ENCODE results near the gene HAUS5. TPM values are rescaled to one million over a fixed set of nuclear protein-coding genes. Genes with fewer than 3 reads are reported as not detected.

The HAUS5 gene
- total RNA-seq, 1 donor from 2014 or later, result 5.3 TPM

GRCh38 chr19:35566738-35567137 lies 45.8 kb upstream of the HAUS5 start:
- Histone ChIP-seq H2AFZ (ENCODE audit: low read depth, low read length) (no peak overlapping the region), H4K20me1 (ENCODE audit: insufficient read depth, low read length) (no peaks in the 10 kb centered on the region), H3K9me3 (ENCODE audit: insufficient read depth, low read depth, low read length) (no peaks in the 10 kb centered on the region), H3K4me1 (ENCODE audit: insufficient read depth, low read length) (no peaks in the 10 kb centered on the region), H3K36me3 (ENCODE audit: insufficient read depth, low read length) (no peaks in the 10 kb centered on the region), H3K9ac (ENCODE audit: low read length) (no peak overlapping the region), H3K27me3 (ENCODE audit: insufficient read depth, low read length) (no peaks in the 10 kb centered on the region), H3K27ac (ENCODE audit: low read depth, low read length) (no peak overlapping the region), H3K4me3 (ENCODE audit: insufficient read depth, low read depth, low read length) (no peak overlapping the region), H3K4me2 (ENCODE audit: low read length) (no peak overlapping the region), H3K79me2 (ENCODE audit: insufficient read depth, low read length) (no peaks in the 10 kb centered on the region)
- Mint-ChIP-seq H3K4me1 (ENCODE audit: low read depth, unreplicated experiment) (no peaks in the 10 kb centered on the region), H3K27ac (ENCODE audit: unreplicated experiment) (no peak overlapping the region), H3K9me3 (ENCODE audit: unreplicated experiment) (no peaks in the 10 kb centered on the region), H3K36me3 (ENCODE audit: low read depth, unreplicated experiment) (no peaks in the 10 kb centered on the region), H3K27me3 (ENCODE audit: low read depth, unreplicated experiment) (peaks cover 37% of the 10 kb centered on the region), H3K4me3 (ENCODE audit: unreplicated experiment) (no peak overlapping the region)
- DNase-seq (ENCODE audit: low read depth) (no peak), FAIRE-seq (no peak)
- no peak for TF ChIP-seq CTCF (IDR thresholded peaks at IDR 0.05; ENCODE audit: insufficient read depth, low read depth, low read length)

GRCh38 chr19:35569281-35569781 lies 43.2 kb upstream of the HAUS5 start:
- no peak for FAIRE-seq
- no peak overlapping the region for H3K4me3 Mint-ChIP-seq (ENCODE audit: unreplicated experiment)
- no peak overlapping the region for H3K27ac Mint-ChIP-seq (ENCODE audit: unreplicated experiment)
- Histone ChIP-seq H3K9ac (ENCODE audit: low read length) (no peak overlapping the region), H3K4me3 (ENCODE audit: insufficient read depth, low read depth, low read length) (no peak overlapping the region), H4K20me1 (ENCODE audit: insufficient read depth, low read length) (no peaks in the 10 kb centered on the region), H3K9me3 (ENCODE audit: insufficient read depth, low read depth, low read length) (no peaks in the 10 kb centered on the region), H3K36me3 (ENCODE audit: insufficient read depth, low read length) (no peaks in the 10 kb centered on the region), H2AFZ (ENCODE audit: low read depth, low read length) (no peak overlapping the region), H3K27ac (ENCODE audit: low read depth, low read length) (no peak overlapping the region), H3K79me2 (ENCODE audit: insufficient read depth, low read length) (no peaks in the 10 kb centered on the region), H3K27me3 (ENCODE audit: insufficient read depth, low read length) (no peaks in the 10 kb centered on the region), H3K4me2 (ENCODE audit: low read length) (no peak overlapping the region), H3K4me1 (ENCODE audit: insufficient read depth, low read length) (no peaks in the 10 kb centered on the region)
- peaks cover 3% of the 10 kb centered on the region for H3K9me3 Mint-ChIP-seq (ENCODE audit: unreplicated experiment)
- H3K27me3 Mint-ChIP-seq (ENCODE audit: low read depth, unreplicated experiment), result peaks cover 44% of the 10 kb centered on the region
- no peak for DNase-seq (ENCODE audit: low read depth)
- H3K4me1 Mint-ChIP-seq (ENCODE audit: low read depth, unreplicated experiment), result no peaks in the 10 kb centered on the region
- TF ChIP-seq CTCF (IDR thresholded peaks at IDR 0.05; ENCODE audit: insufficient read depth, low read depth, low read length), result no peak
- TF ChIP-seq EZH2 (IDR thresholded peaks at IDR 0.05; ENCODE audit: insufficient read depth, low read length), result no peak
- no peaks in the 10 kb centered on the region for H3K36me3 Mint-ChIP-seq (ENCODE audit: low read depth, unreplicated experiment)

- H3K9me3 ChIP-seq (ENCODE audit: insufficient read depth, low read depth, low read length), result peaks cover 6% of the 10 kb centered on the region
- no peak overlapping the region for H3K4me3 ChIP-seq (ENCODE audit: insufficient read depth, low read depth, low read length)
- no peak overlapping the region for H3K4me2 ChIP-seq (ENCODE audit: low read length)
- H2AFZ ChIP-seq (ENCODE audit: low read depth, low read length), result no peak overlapping the region
- H3K27me3 ChIP-seq (ENCODE audit: insufficient read depth, low read length), result no peaks in the 10 kb centered on the region
- H3K9me3 Mint-ChIP-seq (ENCODE audit: unreplicated experiment), result peaks cover 13% of the 10 kb centered on the region
- no peak overlapping the region for H3K9ac ChIP-seq (ENCODE audit: low read length)
- H4K20me1 ChIP-seq (ENCODE audit: insufficient read depth, low read length), result no peaks in the 10 kb centered on the region
- H3K4me3 Mint-ChIP-seq (ENCODE audit: unreplicated experiment), result no peak overlapping the region
- H3K79me2 ChIP-seq (ENCODE audit: insufficient read depth, low read length), result no peaks in the 10 kb centered on the region
- no peaks in the 10 kb centered on the region for H3K36me3 Mint-ChIP-seq (ENCODE audit: low read depth, unreplicated experiment)
- no peak overlapping the region for H3K27ac ChIP-seq (ENCODE audit: low read depth, low read length)
- FAIRE-seq, result no peak
- no peak overlapping the region for H3K27ac Mint-ChIP-seq (ENCODE audit: unreplicated experiment)
- TF ChIP-seq CTCF (IDR thresholded peaks at IDR 0.05; ENCODE audit: insufficient read depth, low read depth, low read length) (no peak), EZH2 (IDR thresholded peaks at IDR 0.05; ENCODE audit: insufficient read depth, low read length) (no peak)
- H3K4me1 Mint-ChIP-seq (ENCODE audit: low read depth, unreplicated experiment), result no peaks in the 10 kb centered on the region
- no peaks in the 10 kb centered on the region for H3K4me1 ChIP-seq (ENCODE audit: insufficient read depth, low read length)
- no peaks in the 10 kb centered on the region for H3K36me3 ChIP-seq (ENCODE audit: insufficient read depth, low read length)
- DNase-seq (ENCODE audit: low read depth), result no peak
- H3K27me3 Mint-ChIP-seq (ENCODE audit: low read depth, unreplicated experiment), result peaks cover 44% of the 10 kb centered on the region
These were observed 41.0 kb upstream of the HAUS5 start for GRCh38 chr19:35571406-35571965.

Data from astrocyte (in vitro differentiated cells and primary cell).